NCI-H2196 (cell line): ENCODE results near the gene STK31.
A peak's percentile ranks its signal among the peaks of the same experiment; 100 is the strongest.
"Not testable (repeated sequence)": the region's sequence is repeated elsewhere in the genome, so short reads cannot be mapped to it uniquely, and the experiment has no call there.

Experiments used
- DNase-seq: peaks from one replicate; lab custom pipeline; 2025; ENCODE audit not compliant: unreplicated experiment; lab: John Stamatoyannopoulos, UW

Gene STK31, protein sequence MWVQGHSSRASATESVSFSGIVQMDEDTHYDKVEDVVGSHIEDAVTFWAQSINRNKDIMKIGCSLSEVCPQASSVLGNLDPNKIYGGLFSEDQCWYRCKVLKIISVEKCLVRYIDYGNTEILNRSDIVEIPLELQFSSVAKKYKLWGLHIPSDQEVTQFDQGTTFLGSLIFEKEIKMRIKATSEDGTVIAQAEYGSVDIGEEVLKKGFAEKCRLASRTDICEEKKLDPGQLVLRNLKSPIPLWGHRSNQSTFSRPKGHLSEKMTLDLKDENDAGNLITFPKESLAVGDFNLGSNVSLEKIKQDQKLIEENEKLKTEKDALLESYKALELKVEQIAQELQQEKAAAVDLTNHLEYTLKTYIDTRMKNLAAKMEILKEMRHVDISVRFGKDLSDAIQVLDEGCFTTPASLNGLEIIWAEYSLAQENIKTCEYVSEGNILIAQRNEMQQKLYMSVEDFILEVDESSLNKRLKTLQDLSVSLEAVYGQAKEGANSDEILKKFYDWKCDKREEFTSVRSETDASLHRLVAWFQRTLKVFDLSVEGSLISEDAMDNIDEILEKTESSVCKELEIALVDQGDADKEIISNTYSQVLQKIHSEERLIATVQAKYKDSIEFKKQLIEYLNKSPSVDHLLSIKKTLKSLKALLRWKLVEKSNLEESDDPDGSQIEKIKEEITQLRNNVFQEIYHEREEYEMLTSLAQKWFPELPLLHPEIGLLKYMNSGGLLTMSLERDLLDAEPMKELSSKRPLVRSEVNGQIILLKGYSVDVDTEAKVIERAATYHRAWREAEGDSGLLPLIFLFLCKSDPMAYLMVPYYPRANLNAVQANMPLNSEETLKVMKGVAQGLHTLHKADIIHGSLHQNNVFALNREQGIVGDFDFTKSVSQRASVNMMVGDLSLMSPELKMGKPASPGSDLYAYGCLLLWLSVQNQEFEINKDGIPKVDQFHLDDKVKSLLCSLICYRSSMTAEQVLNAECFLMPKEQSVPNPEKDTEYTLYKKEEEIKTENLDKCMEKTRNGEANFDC

GRCh38 chr7:23710000-23710399 is at the start of gene STK31:
STK31 (plus strand) TSS chr7:23710219; CDS start chr7:23710286, 67 bp downstream.
- DNase-seq, result no peak

- DNase-seq, result no peak
Measured at GRCh38 chr7:23661385-23661784, 48.6 kb upstream of the STK31 start.

DNA sequence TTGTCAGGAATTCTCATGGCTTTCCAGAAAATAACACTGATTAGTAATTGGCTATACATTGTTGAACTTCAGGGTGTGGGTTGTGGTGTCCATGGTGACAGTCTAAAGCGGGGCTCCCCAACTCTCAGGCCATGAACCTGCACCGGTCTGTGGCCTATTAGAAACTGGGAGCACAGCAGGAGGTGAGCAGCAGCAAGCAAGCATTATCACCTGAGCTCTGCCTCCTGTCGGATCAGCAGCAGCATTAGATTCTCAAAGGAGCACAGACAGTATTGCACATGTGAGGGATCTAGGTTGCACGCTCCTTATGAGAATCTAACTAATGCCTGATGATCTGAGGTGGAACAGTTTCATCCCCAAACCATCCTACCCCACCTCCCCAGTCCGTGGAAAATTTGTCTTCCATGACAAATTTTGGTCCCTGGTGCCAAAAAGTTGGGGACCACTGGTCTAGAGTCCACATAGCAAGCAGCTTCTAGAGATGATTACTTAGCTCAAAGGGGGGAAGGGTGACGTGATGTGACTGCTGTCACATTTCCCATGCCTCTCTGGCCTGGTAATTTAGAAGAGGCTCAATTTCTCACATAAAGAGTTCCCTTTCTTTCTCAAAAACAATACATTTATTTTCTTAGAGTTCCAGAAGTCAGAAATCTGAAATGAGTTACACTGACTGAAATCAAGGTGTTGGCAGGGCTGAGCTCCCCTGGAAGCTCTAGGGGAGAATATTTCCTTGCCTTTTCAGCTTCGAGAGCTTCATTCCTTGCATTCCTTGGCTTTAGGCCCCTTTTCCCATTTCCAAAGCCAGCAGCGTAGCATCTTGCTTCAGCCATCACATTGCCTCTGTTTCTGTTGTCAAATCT is 47.7 kb upstream of the STK31 start:
- no peak for DNase-seq

DNA sequence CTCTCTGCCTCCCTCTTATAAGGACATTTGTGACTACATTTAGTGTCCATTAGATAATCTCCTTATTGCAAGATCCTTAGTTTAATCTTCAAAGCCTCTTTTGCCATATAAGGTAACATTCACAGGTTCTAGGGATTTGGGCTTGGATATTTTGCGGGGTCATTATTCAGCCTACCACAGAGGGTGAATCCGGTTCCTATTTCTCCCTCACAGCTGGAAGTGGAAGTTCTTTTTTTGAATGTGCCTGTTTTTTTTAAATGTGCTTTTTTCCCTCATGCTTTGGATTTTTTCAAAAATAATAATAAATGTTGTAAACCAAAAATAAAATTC is 47.1 kb upstream of the STK31 start:
- DNase-seq, result no peak

DNA sequence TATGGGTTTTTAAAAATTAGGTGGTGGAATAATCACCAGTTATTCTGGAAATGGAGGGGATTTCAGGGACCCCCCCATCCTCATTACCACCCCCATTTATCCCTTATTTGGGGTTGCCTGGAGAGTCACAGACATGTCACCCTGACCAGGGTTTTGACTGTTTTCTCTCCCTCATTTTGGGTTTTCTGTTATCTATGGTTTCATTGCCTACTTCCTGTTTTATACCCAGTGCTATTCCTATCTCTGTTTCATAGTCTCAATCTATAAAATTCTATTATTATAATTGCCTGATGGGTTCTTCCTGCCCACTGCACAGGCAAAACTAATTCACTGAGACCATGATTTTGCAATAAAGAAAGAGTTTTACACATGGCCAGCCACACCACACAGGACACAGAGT is 45.9 kb upstream of the STK31 start:
- DNase-seq, result no peak

DNA sequence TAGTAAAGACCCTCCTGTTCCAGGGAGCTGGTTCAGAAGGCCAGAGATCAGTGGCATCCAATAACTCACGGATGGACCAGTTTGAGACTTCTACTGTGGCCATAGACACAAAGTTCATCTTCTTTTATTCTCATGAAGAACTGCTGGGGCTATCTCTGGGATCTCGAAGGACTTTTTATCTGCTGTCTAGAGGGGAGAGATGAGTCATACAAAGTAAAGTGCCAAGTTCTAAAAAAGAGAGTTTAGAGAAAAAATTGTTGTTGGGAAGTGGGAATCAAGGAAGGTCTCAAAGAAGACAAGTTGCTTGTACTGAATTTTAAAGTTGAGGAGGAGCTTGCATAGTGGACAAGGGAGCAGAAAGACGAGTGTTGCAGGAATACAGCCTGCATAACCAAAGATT is 38.0 kb upstream of the STK31 start:
- DNase-seq, result no peak

DNA sequence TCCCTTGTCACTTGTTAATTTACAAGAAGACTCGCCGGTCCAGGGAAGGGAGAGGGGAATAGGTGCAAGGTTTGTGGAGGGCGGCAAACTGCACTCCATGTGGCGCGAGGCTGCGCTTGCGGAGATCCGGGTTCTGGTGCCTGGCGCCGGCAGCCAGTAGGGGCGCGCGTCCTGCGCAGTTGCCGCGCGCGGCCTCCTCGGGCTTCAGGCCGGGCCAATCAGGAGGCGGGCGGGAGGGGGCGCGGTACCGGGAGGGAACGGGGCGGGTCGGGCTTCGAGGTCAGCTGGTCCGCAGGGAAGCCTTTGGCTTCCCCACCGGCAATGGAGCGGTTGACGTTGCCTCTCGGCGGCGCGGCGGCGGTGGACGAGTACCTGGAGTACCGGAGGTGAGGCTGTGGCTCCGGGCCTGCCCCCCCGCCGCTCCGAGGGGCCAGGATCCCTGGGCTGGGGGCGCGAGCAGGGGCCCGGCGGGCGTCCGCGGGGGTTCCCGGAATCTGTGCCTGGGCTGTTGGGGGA is 30.1 kb upstream of the STK31 start, which contains the start of gene FAM221A:
TSS of gene FAM221A (plus strand) at position 302 of the 516 bp plus-strand sequence. CDS start at position 322, 20 bp downstream.
- peak; percentile 90 for DNase-seq

DNA sequence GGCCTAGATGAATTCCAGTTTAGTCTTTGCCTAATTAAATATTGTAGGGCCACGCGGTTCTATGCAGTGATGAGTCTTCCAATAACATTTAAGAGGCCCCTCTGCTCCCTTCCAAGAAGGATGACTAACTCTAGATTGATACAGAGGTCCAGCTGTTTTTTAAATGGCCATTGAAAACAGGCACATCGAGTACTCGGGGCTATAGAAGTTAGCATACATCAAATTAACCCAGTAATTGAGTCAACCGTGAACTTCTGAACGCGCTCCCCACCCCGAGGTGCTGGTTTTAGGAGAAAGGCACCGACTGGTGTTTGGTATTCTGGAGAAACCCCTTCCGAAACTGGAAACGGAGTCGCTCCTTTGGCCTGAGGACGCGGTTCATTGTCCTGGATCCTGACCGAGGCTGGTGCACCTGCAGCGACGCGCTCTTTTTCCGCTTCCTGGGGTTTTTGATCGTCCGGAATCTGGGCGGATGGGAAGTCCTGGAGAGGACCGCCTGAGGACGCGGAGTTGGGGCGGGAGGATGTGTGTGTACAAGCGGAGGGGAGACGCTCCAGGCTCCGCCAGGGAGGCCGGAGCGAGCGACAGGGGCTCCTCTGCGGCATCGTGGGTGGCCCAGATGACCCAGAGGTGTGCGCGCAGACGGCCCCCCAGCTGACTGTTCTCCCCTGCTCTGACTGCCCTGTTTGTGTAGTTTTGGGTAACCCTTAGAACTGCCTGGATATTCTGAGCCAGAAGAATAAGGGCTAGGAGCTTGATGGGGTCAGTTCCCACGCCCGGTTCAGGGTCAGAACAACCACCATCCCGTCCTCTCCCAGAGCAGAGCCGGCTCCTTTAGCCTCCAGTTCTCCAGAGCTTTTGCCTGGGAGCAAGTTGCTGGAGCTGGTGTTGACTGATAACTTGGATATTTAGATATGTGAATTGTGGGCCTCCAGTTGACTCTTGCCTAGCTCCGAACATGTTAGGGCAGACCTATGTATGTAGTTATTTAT is 29.3 kb upstream of the STK31 start:
- peak; percentile 68 for DNase-seq

DNA sequence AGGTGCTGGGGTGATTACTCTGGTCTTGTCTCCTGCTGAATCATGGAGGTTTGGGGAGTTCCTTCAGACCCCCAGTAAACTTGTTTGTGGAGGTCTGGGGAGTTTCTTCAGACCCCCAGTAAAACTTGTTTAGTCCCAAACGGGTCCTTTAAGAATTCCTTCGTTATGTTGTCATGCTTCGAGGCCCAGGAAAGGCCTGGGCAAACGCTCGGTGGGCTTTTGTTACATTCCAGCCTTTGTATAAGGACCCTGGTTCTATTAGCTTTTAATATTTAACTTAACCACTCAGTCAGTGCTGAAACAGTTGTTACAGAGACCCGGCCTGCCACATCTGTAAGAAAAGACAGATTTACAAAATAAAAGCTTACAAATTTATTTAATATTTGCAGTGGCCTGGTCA is 26.0 kb upstream of the STK31 start:
- not testable (repeated sequence) for DNase-seq

GRCh38 chr7:23685731-23686130 is 24.3 kb upstream of the STK31 start:
- DNase-seq, result no peak

DNA sequence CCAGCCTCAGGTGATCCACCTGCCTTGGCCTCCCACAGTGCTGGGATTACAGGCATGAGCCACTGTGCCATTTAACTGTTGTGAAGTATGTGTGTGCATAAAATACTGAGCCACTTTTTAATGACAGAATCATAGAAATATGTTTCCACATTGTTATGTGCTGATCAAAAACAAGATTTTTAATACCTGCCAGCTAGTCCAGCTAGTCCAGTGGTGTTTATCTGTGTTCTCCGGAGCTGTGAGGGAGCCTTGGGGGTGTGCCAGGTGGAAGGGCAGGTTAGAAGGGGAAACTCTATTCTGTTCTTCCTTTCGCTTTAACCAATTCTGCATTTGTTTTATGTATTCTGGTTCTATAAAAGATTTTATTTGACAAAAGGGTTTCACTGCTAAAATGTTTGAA is 23.0 kb upstream of the STK31 start:
- DNase-seq, result no peak

- DNase-seq, result no peak
Measured at GRCh38 chr7:23689165-23689564, 20.9 kb upstream of the STK31 start.

DNA sequence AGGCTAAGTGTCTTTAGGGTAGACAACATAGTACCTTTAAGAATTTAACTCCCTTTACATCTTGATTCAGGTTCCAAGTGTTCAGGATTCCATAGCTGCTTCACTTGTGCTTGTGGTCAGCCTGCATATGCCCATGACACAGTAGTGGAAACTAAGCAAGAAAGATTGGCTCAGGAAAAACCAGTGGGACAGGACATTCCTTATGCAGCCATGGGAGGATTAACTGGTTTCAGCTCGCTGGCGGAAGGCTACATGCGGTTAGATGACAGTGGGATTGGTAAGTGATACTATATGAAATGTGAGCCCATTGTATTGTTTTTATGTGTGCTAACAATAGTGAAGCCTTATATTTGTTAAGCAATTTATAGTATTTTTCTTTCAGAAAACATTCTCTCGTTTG is 18.7 kb upstream of the STK31 start:
- no peak for DNase-seq

DNA sequence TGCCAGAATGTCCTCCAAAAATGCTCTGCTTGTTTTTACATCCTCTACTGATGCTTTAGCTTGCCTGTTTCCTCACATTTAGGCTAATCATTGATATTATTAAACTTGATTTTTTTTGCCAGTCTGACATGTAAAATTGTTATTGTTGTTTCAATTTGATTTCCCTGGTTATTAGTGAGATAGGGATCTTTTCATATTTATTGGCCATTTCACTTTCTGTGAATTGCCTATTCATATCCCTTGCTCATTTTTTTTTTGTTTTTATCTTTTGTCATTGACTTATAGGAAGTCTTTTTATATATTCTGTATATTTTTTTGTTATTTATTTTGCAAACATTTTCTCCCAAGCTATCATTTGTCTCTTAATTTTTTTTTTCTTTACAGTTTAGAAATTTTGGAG is 16.8 kb upstream of the STK31 start:
- no peak for DNase-seq

DNA sequence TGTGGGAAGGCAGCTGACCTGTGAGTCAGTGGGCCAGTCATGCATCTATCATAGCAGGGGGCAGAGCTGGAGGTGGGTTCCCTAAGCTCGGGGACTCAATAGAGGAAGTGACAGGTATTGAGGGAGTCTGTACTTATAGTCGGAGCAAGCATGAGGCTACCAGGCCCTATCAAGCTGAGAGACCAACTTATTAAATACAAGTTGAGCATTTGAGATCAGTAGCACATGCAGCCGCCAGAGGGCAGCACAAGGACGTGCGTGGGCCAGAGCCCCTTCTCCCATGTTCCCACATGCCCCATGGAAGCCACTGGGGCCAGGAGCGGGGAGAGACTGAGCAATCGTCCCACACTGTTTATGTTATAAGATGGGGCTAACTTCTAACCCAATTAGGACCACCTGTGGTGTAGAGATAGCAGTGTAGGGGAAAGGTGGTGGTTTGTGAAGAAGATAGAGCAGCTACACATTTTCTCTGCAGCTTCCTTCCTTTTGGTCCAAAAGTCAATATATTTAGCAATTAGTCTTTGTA is 13.0 kb upstream of the STK31 start:
- peak; percentile 6 for DNase-seq

DNA sequence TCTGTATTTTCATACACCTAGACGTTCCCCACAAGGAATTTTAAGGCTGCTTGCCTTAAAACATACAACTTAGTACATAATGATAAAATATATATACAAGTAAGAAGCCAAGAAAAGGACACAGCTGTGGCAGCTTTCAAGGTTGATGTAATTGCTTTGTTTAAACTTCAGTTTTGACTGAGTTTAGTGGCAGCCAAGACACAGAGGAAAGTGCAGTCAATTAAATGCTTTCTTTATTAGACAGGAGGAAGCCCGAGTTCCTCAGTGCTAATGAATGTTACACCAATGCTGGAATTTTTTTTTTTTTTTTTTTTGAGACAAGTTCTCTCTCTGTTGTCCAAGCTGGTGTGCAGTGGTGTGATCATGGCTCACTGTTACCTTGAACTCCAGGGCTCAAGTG is 11.2 kb upstream of the STK31 start:
- no peak for DNase-seq

DNA sequence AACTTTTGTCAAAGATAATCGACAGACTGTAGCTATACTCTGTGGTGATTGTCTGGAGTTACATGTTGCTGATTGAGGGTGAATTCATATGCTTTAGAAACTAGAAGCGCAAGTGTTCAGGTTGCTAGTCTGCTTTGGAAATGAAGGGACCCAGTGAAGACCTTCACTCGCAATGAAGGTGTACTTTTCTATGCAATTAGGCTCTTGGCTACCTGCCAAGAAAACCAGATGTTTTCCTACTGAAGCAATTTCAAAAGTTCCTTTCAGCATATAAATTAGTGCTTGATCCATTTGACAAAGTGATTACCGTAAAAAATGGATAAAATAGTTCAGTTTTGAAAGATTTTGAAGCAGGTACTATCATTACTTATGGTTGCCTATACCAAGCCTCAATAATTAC is 10.0 kb upstream of the STK31 start:
- no peak for DNase-seq

DNA sequence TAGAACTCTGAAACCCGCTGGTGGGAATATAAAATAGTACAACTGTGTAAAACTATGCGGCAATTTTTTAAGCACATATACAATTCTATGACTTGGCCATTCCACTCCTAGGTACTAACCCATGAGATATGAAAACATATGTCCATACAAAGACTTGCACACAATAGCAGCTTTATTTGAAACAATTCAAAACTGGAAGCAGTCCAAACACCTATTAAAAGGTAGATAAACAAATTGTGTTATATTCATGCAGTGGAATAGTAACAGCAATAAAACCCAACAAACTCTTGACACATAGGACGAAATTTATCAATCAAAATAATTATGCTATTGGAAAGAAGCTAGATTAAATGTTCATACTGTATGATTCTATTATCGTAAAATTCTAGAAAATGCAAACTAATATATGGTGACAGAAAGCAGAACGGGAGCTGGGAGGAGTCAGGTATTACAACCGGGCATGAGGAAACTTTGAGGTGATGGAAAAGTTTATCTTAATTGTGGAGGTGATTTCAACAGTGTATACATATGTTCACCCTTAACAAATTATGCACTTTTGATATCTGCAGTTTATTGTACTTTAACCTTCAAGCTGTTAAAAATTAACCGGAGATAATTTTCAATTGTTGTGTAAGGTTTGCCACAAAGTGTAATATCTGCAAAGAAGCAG is 803 bp upstream of the STK31 start:
- DNase-seq, result no peak
